OCI-LY7 (cell line): ENCODE results near the gene HSPA5. TPM values are rescaled to one million over a fixed set of nuclear protein-coding genes. Genes with fewer than 3 reads are reported as not detected.
A peak's percentile ranks its signal among the peaks of the same experiment; 100 is the strongest.

Experiments
- BruUV-seq: library from RNA; stranded (reverse); fragments of 400-500 nt; replicated peaks from 2 replicates; lab custom pipeline; 2021; lab: Mats Ljungman, UMichigan
- CTCF ChIA-PET: fragments of 300-600 bp; sonication (Branson Sonifier 250); formaldehyde crosslinking; loops from one replicate; lab custom pipeline; 2022; ENCODE audit warnings: antibody characterized with exemption; ENCODE audit not compliant: unreplicated experiment; lab: Charles Lee
- POLR2A ChIA-PET: fragments of 300-600 bp; sonication (Branson Sonifier 250); formaldehyde crosslinking; loops from one replicate; lab custom pipeline; 2022; ENCODE audit warnings: antibody characterized with exemption; lab: Charles Lee
- DNase-seq: peaks from one replicate; pipeline ENCODE4 v3.0.0-alpha.2; 2015; ENCODE audit warnings: low spot score
- H2AFZ ChIP-seq: fragments of 200-600 bp; sonication (generic), shearing (Covaris generic); 2 replicates; pipeline ENCODE4 v1.6.1; 2014; ENCODE audit warnings: mild to moderate bottlenecking, antibody characterized with exemption, low read length, moderate library complexity
- H3K27ac ChIP-seq: fragments of 200-600 bp; sonication (generic); 2 replicates; pipeline ENCODE4 v1.5.1; 2014; ENCODE audit warnings: mixed run types, low read depth, mild to moderate bottlenecking, moderate library complexity, low read length, inconsistent platforms; ENCODE audit not compliant: poor library complexity, severe bottlenecking
- H3K36me3 ChIP-seq: fragments of 200-600 bp; sonication (generic); 2 replicates; pipeline ENCODE4 v1.6.1; 2014; ENCODE audit warnings: mild to moderate bottlenecking, antibody characterized with exemption, low read length, moderate library complexity, mixed read lengths; ENCODE audit not compliant: insufficient read depth
- H3K4me1 ChIP-seq: fragments of 200-600 bp; sonication (generic); 2 replicates; pipeline ENCODE4 v1.5.1; 2014; ENCODE audit warnings: mild to moderate bottlenecking, low read length; ENCODE audit not compliant: insufficient read depth, poor library complexity, severe bottlenecking
- H3K4me2 ChIP-seq: fragments of 200-600 bp; sonication (generic); 2 replicates; pipeline ENCODE4 v1.6.1; 2014; ENCODE audit warnings: mild to moderate bottlenecking, low read length
- H3K4me3 ChIP-seq: fragments of 200-600 bp; sonication (generic); 2 replicates; pipeline ENCODE4 v1.5.1; 2014; ENCODE audit warnings: mild to moderate bottlenecking, low read depth, low read length; ENCODE audit not compliant: poor library complexity, severe bottlenecking
- H3K79me2 ChIP-seq: fragments of 200-600 bp; sonication (generic); 2 replicates; pipeline ENCODE4 v1.6.1; 2016; ENCODE audit warnings: low read depth, mild to moderate bottlenecking, low read length, moderate library complexity, mixed read lengths; ENCODE audit not compliant: insufficient read depth
- H3K9me2 ChIP-seq: fragments of 200-600 bp; sonication (generic); 2 replicates; pipeline ENCODE4 v1.6.1; 2016; ENCODE audit warnings: mild to moderate bottlenecking, low read length, mixed read lengths; ENCODE audit not compliant: insufficient read depth
- H3K9me3 ChIP-seq: fragments of 200-600 bp; sonication (generic); 2 replicates; pipeline ENCODE4 v1.6.1; 2014; ENCODE audit warnings: mild to moderate bottlenecking, mixed run types, low read length, mixed read lengths
- H4K20me1 ChIP-seq: fragments of 200-600 bp; sonication (generic); 2 replicates; pipeline ENCODE4 v1.6.1; 2014; ENCODE audit warnings: mild to moderate bottlenecking, antibody characterized with exemption, low read length, moderate library complexity, mixed read lengths; ENCODE audit not compliant: insufficient read depth
- CTCF ChIP-seq: fragments of 200-600 bp; sonication (generic); conservative IDR thresholded peaks from 2 replicates; pipeline ENCODE4 v1.5.1; 2014; ENCODE audit warnings: mild to moderate bottlenecking, antibody characterized with exemption, low read length, moderate library complexity, mixed read lengths
- EZH2phosphoT487 ChIP-seq: fragments of 200-600 bp; sonication (generic); IDR thresholded peaks from 2 replicates; pipeline ENCODE4 v1.6.1; 2018; ENCODE audit warnings: low read depth, borderline replicate concordance, mild to moderate bottlenecking, mixed run types, antibody characterized with exemption, low read length, moderate library complexity, mixed read lengths
- intact Hi-C: fragments of 100-400 bp; cut with micrococcal nuclease; formaldehyde crosslinking; loops from one replicate; pipeline ENCODE4 v1.10.0; 2022; ENCODE audit not compliant: unreplicated experiment
- total RNA-seq, 2 experiments: library from RNA; depleted of rRNA in 1 of 2; stranded (reverse); fragments of >200 nt in 1 of 2; shearing (Covaris generic) in 1 of 2; gene quantifications; 2 replicates each; pipeline ENCODE4 v1.2.3, GENCODE V29; 2014 to 2022

HSPA5 gene
- total RNA-seq, 2 experiments from 2014 or later: 52.1 to 150 TPM

- H3K9me2 ChIP-seq: no peaks in the 10 kb centered on the region
- TF ChIP-seq EZH2phosphoT487 (no peak), CTCF (no peak)
- peaks cover 66% of the 10 kb centered on the region for H3K79me2 ChIP-seq
- peak overlapping the region; percentile 61 for H3K27ac ChIP-seq
- CTCF ChIA-PET: no interaction called here
- H3K4me3 ChIP-seq: peak overlapping the region; percentile 96
- no peak overlapping the region; the same call in 1 of the 2 replicates for H2AFZ ChIP-seq
- intact Hi-C loops: loop anchor here (5.0 kb wide), 2 partner anchors 132 to 373 kb away; no protein-coding TSS in a partner anchor
- H3K4me1 ChIP-seq: peaks cover 46% of the 10 kb centered on the region
- H4K20me1 ChIP-seq: peaks cover 44% of the 10 kb centered on the region
- BruUV-seq: no TSS peak
- peak; percentile 62 for DNase-seq
- H3K36me3 ChIP-seq: peaks cover 54% of the 10 kb centered on the region
- POLR2A ChIA-PET: interaction anchor here (0.6 to 2.4 kb wide), 9 partner anchors 8 to 286 kb away, joined by 3 to 14 read pairs (median 4); no protein-coding TSS in a partner anchor
- H3K4me2 ChIP-seq: peak overlapping the region; percentile 74
- no peaks in the 10 kb centered on the region for H3K9me3 ChIP-seq
Measured at GRCh38 chr9:125240649-125240999, 519 bp downstream of the HSPA5 start.

- peak overlapping the region; percentile 74 for H3K4me2 ChIP-seq
- peaks cover 61% of the 10 kb centered on the region for H3K36me3 ChIP-seq
- peaks cover 51% of the 10 kb centered on the region for H3K4me1 ChIP-seq
- POLR2A ChIA-PET: interaction anchor here (0.7 to 1.4 kb wide), 2 partner anchors 7 to 1293 kb away, joined by 3 read pairs; no protein-coding TSS in a partner anchor
- no peak overlapping the region for H2AFZ ChIP-seq
- no peak for TF ChIP-seq EZH2phosphoT487
- no peak for TF ChIP-seq CTCF
- peaks cover 48% of the 10 kb centered on the region for H4K20me1 ChIP-seq
- CTCF ChIA-PET: no interaction called here
- DNase-seq: no peak
- intact Hi-C loops: loop anchor here (5.0 kb wide), 2 partner anchors 132 to 373 kb away; no protein-coding TSS in a partner anchor
- H3K79me2 ChIP-seq: peaks cover 70% of the 10 kb centered on the region
- H3K27ac ChIP-seq: peak overlapping the region; percentile 61
- no TSS peak for BruUV-seq
- no peaks in the 10 kb centered on the region for H3K9me3 ChIP-seq
- peak overlapping the region; percentile 96 for H3K4me3 ChIP-seq
- H3K9me2 ChIP-seq: no peaks in the 10 kb centered on the region
Measured at GRCh38 chr9:125239631-125240597, 1.2 kb downstream of the HSPA5 start.
